Astrocyte (in vitro differentiated cells and primary cell): ENCODE results near the gene UBXN2A.

Experiments
- EZH2 ChIP-seq: IDR thresholded peaks from 2 replicates; pipeline ENCODE4 v1.6.1; 2012; ENCODE audit warnings: mild to moderate bottlenecking, low read length, inconsistent platforms; ENCODE audit not compliant: insufficient read depth
- TF ChIP-seq, protein P1 (sequence below): IDR thresholded peaks from 2 replicates; pipeline ENCODE4 v1.5.1; 2011; ENCODE audit warnings: low read depth, mild to moderate bottlenecking, inconsistent platforms, low read length, moderate library complexity; ENCODE audit not compliant: insufficient read depth

DNA sequence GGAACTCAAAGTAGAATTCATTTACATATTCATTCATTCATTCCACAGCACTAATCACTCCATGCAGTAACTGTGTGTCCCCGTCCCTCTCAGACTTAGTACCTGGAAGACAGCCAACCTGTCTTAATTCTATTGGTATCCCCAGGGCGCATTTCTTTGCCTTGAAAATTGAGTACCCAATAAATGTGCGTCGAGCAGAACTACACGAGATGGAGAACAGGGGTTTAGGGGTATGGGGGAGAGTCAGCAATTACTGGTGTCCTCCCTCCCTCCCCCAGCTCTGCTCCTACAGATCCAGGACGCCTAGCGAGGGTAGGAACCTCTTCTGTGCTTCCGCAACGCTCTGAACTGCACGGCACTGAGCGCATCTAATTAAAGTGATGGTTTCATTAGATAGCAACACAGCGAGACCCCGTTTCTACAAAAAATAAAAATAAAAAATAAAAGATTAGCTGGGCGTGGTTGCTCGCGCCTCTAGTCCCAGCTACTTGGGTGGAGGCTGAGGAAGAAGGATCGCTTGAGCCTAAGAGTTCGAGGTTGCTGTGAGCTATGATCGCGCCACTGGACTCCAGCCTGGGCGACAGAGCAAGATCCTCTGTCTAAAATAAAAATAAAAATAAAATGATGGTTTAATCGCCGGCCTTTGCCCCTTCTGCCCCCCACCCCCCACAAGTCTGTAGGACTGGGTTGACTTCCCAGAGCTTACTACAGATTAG, 108.7 kb downstream of the UBXN2A start:
- TF ChIP-seq, protein P1, sequence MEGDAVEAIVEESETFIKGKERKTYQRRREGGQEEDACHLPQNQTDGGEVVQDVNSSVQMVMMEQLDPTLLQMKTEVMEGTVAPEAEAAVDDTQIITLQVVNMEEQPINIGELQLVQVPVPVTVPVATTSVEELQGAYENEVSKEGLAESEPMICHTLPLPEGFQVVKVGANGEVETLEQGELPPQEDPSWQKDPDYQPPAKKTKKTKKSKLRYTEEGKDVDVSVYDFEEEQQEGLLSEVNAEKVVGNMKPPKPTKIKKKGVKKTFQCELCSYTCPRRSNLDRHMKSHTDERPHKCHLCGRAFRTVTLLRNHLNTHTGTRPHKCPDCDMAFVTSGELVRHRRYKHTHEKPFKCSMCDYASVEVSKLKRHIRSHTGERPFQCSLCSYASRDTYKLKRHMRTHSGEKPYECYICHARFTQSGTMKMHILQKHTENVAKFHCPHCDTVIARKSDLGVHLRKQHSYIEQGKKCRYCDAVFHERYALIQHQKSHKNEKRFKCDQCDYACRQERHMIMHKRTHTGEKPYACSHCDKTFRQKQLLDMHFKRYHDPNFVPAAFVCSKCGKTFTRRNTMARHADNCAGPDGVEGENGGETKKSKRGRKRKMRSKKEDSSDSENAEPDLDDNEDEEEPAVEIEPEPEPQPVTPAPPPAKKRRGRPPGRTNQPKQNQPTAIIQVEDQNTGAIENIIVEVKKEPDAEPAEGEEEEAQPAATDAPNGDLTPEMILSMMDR, result no peak
- TF ChIP-seq EZH2, result no peak
